CD4-positive, alpha-beta T cell treated with Interleukin-12 subunit alpha and Interleukin-12 subunit beta, for 1 hour (primary cell): ENCODE results near the gene FBXW2.
"Not testable (repeated sequence)": the region's sequence is repeated elsewhere in the genome, so short reads cannot be mapped to it uniquely, and the experiment has no call there.

ENCODE experiments used
- DNase-seq: peaks from one replicate; pipeline ENCODE4 v3.0.0-alpha.2; 2020

Gene FBXW2

GRCh38 chr9:120778758-120779157, 14.5 kb downstream of the FBXW2 start:
- DNase-seq, result no peak

GRCh38 chr9:120777229-120777628, 16.0 kb downstream of the FBXW2 start:
- DNase-seq, result no peak

GRCh38 chr9:120776788-120777187, 16.4 kb downstream of the FBXW2 start:
- no peak for DNase-seq

- DNase-seq, result no peak
Observed at GRCh38 chr9:120775859-120776258, 17.4 kb downstream of the FBXW2 start.

GRCh38 chr9:120774719-120775118, 18.5 kb downstream of the FBXW2 start:
- no peak for DNase-seq

- DNase-seq, result no peak
Observed at GRCh38 chr9:120773256-120773655, 20.0 kb downstream of the FBXW2 start.

GRCh38 chr9:120770931-120771330, 22.3 kb downstream of the FBXW2 start:
- no peak for DNase-seq

GRCh38 chr9:120768886-120769285, 24.3 kb downstream of the FBXW2 start:
- no peak for DNase-seq

GRCh38 chr9:120768247-120768646, 25.0 kb downstream of the FBXW2 start:
- no peak for DNase-seq

- DNase-seq, result no peak
Observed at GRCh38 chr9:120767451-120767850, 25.8 kb downstream of the FBXW2 start.

GRCh38 chr9:120765910-120766425, 27.2 kb downstream of the FBXW2 start:
- DNase-seq, result no peak

- DNase-seq, result no peak
Observed at GRCh38 chr9:120764476-120764875, 28.7 kb downstream of the FBXW2 start.

GRCh38 chr9:120761006-120761405, 32.2 kb downstream of the FBXW2 start:
- DNase-seq, result no peak

- no peak for DNase-seq
Observed at GRCh38 chr9:120759755-120760400, 33.3 kb downstream of the FBXW2 start.

- no peak for DNase-seq
Observed at GRCh38 chr9:120758544-120758943, 34.7 kb downstream of the FBXW2 start.

- DNase-seq, result no peak
Observed at GRCh38 chr9:120757026-120757913, 35.9 kb downstream of the FBXW2 start.

GRCh38 chr9:120756531-120756930, 36.7 kb downstream of the FBXW2 start:
- no peak for DNase-seq

GRCh38 chr9:120755810-120756434, 37.3 kb downstream of the FBXW2 start:
- DNase-seq, result peak; percentile 79

GRCh38 chr9:120755044-120755443, 38.2 kb downstream of the FBXW2 start:
- DNase-seq, result no peak

GRCh38 chr9:120750421-120750820, 42.8 kb downstream of the FBXW2 start:
- no peak for DNase-seq

- DNase-seq, result not testable (repeated sequence)
Observed at GRCh38 chr9:120746366-120746765, 46.9 kb downstream of the FBXW2 start.

GRCh38 chr9:120745278-120745677, 47.9 kb downstream of the FBXW2 start:
- DNase-seq, result no peak

GRCh38 chr9:120742951-120743416, 50.2 kb downstream of the FBXW2 start:
- peak; percentile 43 for DNase-seq
